Measurements from ENCODE around the gene ZP1.

- TF ChIP-seq CTCF (IDR thresholded peaks at IDR 0.05) (no peak), ARID4B (CRISPR knock-in tag; IDR thresholded peaks at IDR 0.05; ENCODE audit: borderline replicate concordance) (no peak), ZNF416 (CRISPR knock-in tag; IDR thresholded peaks at IDR 0.05) (no peak), ATF6 (CRISPR knock-in tag; IDR thresholded peaks at IDR 0.05) (no peak), ETV6 (CRISPR knock-in tag; IDR thresholded peaks at IDR 0.05) (no peak), JUN (CRISPR knock-in tag; IDR thresholded peaks at IDR 0.05) (no peak), RELA (CRISPR knock-in tag; IDR thresholded peaks at IDR 0.05; ENCODE audit: borderline replicate concordance) (no peak), MAX (CRISPR knock-in tag; IDR thresholded peaks at IDR 0.05) (no peak)
Measured at GRCh38 chr11:60879104-60879503, 11.8 kb downstream of the ZP1 start.
